D341Med (cell line): ENCODE data around the gene NFAM1.

Source experiments
- DNase-seq: peaks from one replicate; pipeline ENCODE4 v3.0.0; 2012; ENCODE audit warnings: low spot score

NFAM1 gene

GRCh38 chr22:42383287-42383686 lies 48.9 kb downstream of the NFAM1 start:
- no peak for DNase-seq

- no peak for DNase-seq
Observed at GRCh38 chr22:42380769-42381551, 51.2 kb downstream of the NFAM1 start.

GRCh38 chr22:42379966-42380537 lies 52.2 kb downstream of the NFAM1 start:
- peak; percentile 67 for DNase-seq

GRCh38 chr22:42376711-42377554 lies 55.3 kb downstream of the NFAM1 start:
- DNase-seq: no peak

GRCh38 chr22:42375982-42376381 lies 56.2 kb downstream of the NFAM1 start:
- no peak for DNase-seq

- DNase-seq: no peak
Observed at GRCh38 chr22:42372976-42373375, 59.2 kb downstream of the NFAM1 start.

GRCh38 chr22:42371501-42371900 lies 60.7 kb downstream of the NFAM1 start:
- DNase-seq: no peak

GRCh38 chr22:42371099-42371498 lies 61.1 kb downstream of the NFAM1 start:
- DNase-seq: no peak

GRCh38 chr22:42369250-42370041 lies 62.8 kb downstream of the NFAM1 start:
- peak; percentile 97 for DNase-seq

GRCh38 chr22:42368379-42369249 lies 63.6 kb downstream of the NFAM1 start:
- DNase-seq: no peak

GRCh38 chr22:42367980-42368378 lies 64.2 kb downstream of the NFAM1 start:
- peak; percentile 56 for DNase-seq

GRCh38 chr22:42366806-42367581 lies 65.2 kb downstream of the NFAM1 start:
- DNase-seq: no peak

GRCh38 chr22:42365942-42366695 lies 66.1 kb downstream of the NFAM1 start:
- DNase-seq: no peak

GRCh38 chr22:42365111-42365865 lies 66.9 kb downstream of the NFAM1 start:
- DNase-seq: no peak

GRCh38 chr22:42364604-42365110 lies 67.5 kb downstream of the NFAM1 start:
- DNase-seq: no peak

- no peak for DNase-seq
Observed at GRCh38 chr22:42363892-42364291, 68.3 kb downstream of the NFAM1 start.

GRCh38 chr22:42361523-42361922 lies 70.7 kb downstream of the NFAM1 start:
- no peak for DNase-seq

- DNase-seq: no peak
Observed at GRCh38 chr22:42360348-42360747, 71.9 kb downstream of the NFAM1 start.
